Glutamatergic neuron (in vitro differentiated cells): ENCODE measurements around the gene CLPX. TPM values are rescaled to one million over a fixed set of nuclear protein-coding genes. Genes with fewer than 3 reads are reported as not detected.

Experiments
- DNase-seq: peaks from one replicate; pipeline ENCODE4 v3.0.0; 2022
- H3K27ac Mint-ChIP-seq: one replicate; pipeline ENCODE4 v1.8.0; 2020; ENCODE audit warnings: mild to moderate bottlenecking, mixed read lengths, inconsistent platforms; ENCODE audit not compliant: unreplicated experiment
- H3K27me3 Mint-ChIP-seq: one replicate; pipeline ENCODE4 v1.8.0; 2020; ENCODE audit warnings: mild to moderate bottlenecking, moderate library complexity, mixed read lengths, inconsistent platforms; ENCODE audit not compliant: unreplicated experiment
- H3K36me3 Mint-ChIP-seq: one replicate; pipeline ENCODE4 v1.8.0; 2020; ENCODE audit warnings: mild to moderate bottlenecking, mixed read lengths, inconsistent platforms; ENCODE audit not compliant: unreplicated experiment
- H3K4me1 Mint-ChIP-seq: one replicate; pipeline ENCODE4 v1.8.0; 2020; ENCODE audit warnings: mild to moderate bottlenecking, low read depth, mixed read lengths, inconsistent platforms; ENCODE audit not compliant: unreplicated experiment
- H3K4me3 Mint-ChIP-seq: one replicate; pipeline ENCODE4 v1.8.0; 2020; ENCODE audit warnings: mild to moderate bottlenecking, mixed read lengths, inconsistent platforms; ENCODE audit not compliant: unreplicated experiment
- H3K9me3 Mint-ChIP-seq: one replicate; pipeline ENCODE4 v1.8.0; 2020; ENCODE audit warnings: mild to moderate bottlenecking, moderate library complexity, mixed read lengths, inconsistent platforms; ENCODE audit not compliant: unreplicated experiment
- total RNA-seq: library from RNA; stranded (reverse); fragmentation: NEBNext Ultra II Directional; extraction: Animal tissue kit (Norgen Biotek cat#: 25700); gene quantifications from one replicate; pipeline ENCODE4 v1.2.1, GENCODE V29; 2021; ENCODE audit not compliant: unreplicated experiment
- TF ChIP-seq, protein P1 (sequence below): fragments of 200-600 bp; sonication (generic); IDR thresholded peaks from one replicate; pipeline ENCODE4 v1.5.0; 2021; ENCODE audit not compliant: partially characterized antibody, unreplicated experiment

The CLPX gene
- total RNA-seq, 1 donor from 2014 or later: 28.6 TPM

GRCh38 chr15:65106011-65106590 is 79.0 kb downstream of the CLPX start:
- no peak overlapping the region for H3K27ac Mint-ChIP-seq
- H3K36me3 Mint-ChIP-seq: no peaks in the 10 kb centered on the region
- H3K9me3 Mint-ChIP-seq: no peaks in the 10 kb centered on the region
- H3K27me3 Mint-ChIP-seq: peaks cover 4% of the 10 kb centered on the region
- H3K4me3 Mint-ChIP-seq: no peak overlapping the region
- no peak for DNase-seq
- peaks cover 3% of the 10 kb centered on the region for H3K4me1 Mint-ChIP-seq
- TF ChIP-seq, protein P1, sequence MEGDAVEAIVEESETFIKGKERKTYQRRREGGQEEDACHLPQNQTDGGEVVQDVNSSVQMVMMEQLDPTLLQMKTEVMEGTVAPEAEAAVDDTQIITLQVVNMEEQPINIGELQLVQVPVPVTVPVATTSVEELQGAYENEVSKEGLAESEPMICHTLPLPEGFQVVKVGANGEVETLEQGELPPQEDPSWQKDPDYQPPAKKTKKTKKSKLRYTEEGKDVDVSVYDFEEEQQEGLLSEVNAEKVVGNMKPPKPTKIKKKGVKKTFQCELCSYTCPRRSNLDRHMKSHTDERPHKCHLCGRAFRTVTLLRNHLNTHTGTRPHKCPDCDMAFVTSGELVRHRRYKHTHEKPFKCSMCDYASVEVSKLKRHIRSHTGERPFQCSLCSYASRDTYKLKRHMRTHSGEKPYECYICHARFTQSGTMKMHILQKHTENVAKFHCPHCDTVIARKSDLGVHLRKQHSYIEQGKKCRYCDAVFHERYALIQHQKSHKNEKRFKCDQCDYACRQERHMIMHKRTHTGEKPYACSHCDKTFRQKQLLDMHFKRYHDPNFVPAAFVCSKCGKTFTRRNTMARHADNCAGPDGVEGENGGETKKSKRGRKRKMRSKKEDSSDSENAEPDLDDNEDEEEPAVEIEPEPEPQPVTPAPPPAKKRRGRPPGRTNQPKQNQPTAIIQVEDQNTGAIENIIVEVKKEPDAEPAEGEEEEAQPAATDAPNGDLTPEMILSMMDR: no peak

DNA sequence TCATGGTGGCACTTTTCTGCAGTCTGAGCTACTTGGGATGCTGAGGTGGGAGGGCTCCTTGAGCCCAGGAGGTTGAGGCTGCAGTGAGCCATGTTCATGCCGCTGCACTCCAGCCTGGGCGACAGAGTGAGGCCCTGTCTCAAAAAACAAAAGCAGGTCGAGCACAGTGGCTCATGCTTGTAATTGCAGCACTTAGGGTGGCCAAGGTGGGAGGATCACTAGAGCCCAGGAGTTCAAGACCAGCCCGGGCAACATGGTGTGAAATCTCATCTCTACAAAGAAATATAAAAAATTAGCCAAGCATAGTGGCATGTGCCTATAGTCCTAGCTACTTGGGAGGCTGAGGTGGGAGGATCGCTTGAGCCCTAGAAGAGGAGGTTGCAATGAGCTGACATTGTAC is 80.1 kb downstream of the CLPX start:
- TF ChIP-seq, protein P1: no peak
- H3K27ac Mint-ChIP-seq: no peak overlapping the region
- no peak overlapping the region for H3K4me3 Mint-ChIP-seq
- H3K36me3 Mint-ChIP-seq: no peaks in the 10 kb centered on the region
- peaks cover 3% of the 10 kb centered on the region for H3K4me1 Mint-ChIP-seq
- no peaks in the 10 kb centered on the region for H3K9me3 Mint-ChIP-seq
- no peak for DNase-seq
- peaks cover 4% of the 10 kb centered on the region for H3K27me3 Mint-ChIP-seq

- H3K36me3 Mint-ChIP-seq: peaks cover 7% of the 10 kb centered on the region
- TF ChIP-seq, protein P1: no peak
- H3K4me3 Mint-ChIP-seq: no peak overlapping the region
- peaks cover 4% of the 10 kb centered on the region for H3K27me3 Mint-ChIP-seq
- peaks cover 3% of the 10 kb centered on the region for H3K4me1 Mint-ChIP-seq
- H3K27ac Mint-ChIP-seq: no peak overlapping the region
- DNase-seq: no peak
- no peaks in the 10 kb centered on the region for H3K9me3 Mint-ChIP-seq
Observed at GRCh38 chr15:65102912-65103311, 82.2 kb downstream of the CLPX start.

DNA sequence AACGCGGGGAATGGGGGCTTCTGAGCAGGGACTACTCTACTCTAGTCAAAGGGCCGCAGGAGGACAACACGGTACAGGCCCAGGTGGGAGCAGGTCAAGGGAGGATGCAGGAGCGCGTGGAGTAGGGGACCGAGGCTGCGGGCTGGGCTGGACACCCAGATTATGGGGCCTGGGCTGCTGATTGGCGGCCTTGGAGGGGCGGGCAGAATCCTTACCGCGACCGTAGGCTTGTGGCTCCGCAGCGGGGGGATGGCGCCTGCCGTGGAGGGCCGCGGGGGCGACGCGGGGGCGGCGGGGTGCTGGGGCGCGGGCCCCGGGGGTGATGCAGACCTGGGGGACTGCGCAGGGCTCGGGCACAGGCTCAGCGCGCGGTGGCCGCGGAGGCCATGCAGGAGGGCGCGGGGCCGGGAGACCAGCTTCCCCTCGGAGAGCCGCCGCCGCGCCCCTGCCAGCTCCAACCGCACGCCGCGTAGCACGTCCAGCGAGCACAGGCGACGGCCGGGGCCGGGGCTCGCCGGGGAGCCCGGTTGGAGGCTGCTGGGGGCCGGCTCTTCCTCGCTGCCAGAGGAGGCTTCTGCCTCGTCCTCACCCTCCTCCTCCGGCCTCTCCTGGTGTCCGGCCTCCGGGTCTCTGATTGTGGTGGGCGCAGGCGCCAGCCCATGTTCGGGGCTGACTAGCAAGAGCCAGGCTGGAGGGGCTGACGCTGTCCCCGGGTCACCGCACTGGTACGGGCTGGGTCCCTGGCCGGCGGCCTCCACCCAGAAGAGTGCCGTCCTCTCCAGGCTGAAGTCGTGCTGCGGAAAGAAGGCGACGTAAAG is 83.0 kb downstream of the CLPX start:
- peak; percentile 62 for DNase-seq
- peaks cover 7% of the 10 kb centered on the region for H3K36me3 Mint-ChIP-seq

More for the DNA sequence above, 83.0 kb downstream of the CLPX start:
- Mint-ChIP-seq H3K27ac (peak overlapping the region; percentile 33), H3K4me3 (peak overlapping the region; percentile 88), H3K27me3 (peaks cover 4% of the 10 kb centered on the region), H3K4me1 (peaks cover 3% of the 10 kb centered on the region), H3K9me3 (peaks cover 1% of the 10 kb centered on the region)
- TF ChIP-seq, protein P1: peak; percentile 57
